Endometrial microvascular endothelial cells (primary cell): ENCODE data around the gene MGLL. TPM values are rescaled to one million over a fixed set of nuclear protein-coding genes. Genes with fewer than 3 reads are reported as not detected.

ENCODE experiments used
- in situ Hi-C: cut with HindIII; loops from 2 replicates; pipeline ENCODE4 v1.10.0; 2017; ENCODE audit warnings: low sequenced_read_pairs, low pct_unique_long_range_greater_than_20kb; ENCODE audit errors: inconsistent ontology term
- total RNA-seq: library from RNA; depleted of rRNA; stranded (reverse); fragments of >200 nt; gene quantifications from one replicate; pipeline ENCODE4 v1.2.3, GENCODE V29; 2015; ENCODE audit errors: inconsistent ontology term

Gene MGLL
- total RNA-seq, 1 donor from 2014 or later: 138 TPM

GRCh38 chr3:127720985-127721935 is 101.1 kb downstream of the MGLL start:
- in situ Hi-C loops: no loop called here

GRCh38 chr3:127720161-127720823 is 102.0 kb downstream of the MGLL start:
- in situ Hi-C loops: no loop called here

GRCh38 chr3:127719369-127719768 is 102.9 kb downstream of the MGLL start:
- in situ Hi-C loops: no loop called here

GRCh38 chr3:127718916-127719290 is 103.4 kb downstream of the MGLL start:
- in situ Hi-C loops: no loop called here

GRCh38 chr3:127718245-127718915 is 103.9 kb downstream of the MGLL start:
- in situ Hi-C loops: no loop called here

- in situ Hi-C loops: no loop called here
Observed at GRCh38 chr3:127717357-127718244, 104.7 kb downstream of the MGLL start.

- in situ Hi-C loops: no loop called here
Observed at GRCh38 chr3:127716384-127716783, 105.9 kb downstream of the MGLL start.

- in situ Hi-C loops: no loop called here
Observed at GRCh38 chr3:127715532-127715931, 106.8 kb downstream of the MGLL start.

GRCh38 chr3:127714866-127715265 is 107.4 kb downstream of the MGLL start:
- in situ Hi-C loops: no loop called here

GRCh38 chr3:127714125-127714571 is 108.2 kb downstream of the MGLL start:
- in situ Hi-C loops: no loop called here

- in situ Hi-C loops: no loop called here
Observed at GRCh38 chr3:127712881-127713771, 109.2 kb downstream of the MGLL start.

GRCh38 chr3:127712461-127712860 is 109.9 kb downstream of the MGLL start:
- in situ Hi-C loops: no loop called here

- in situ Hi-C loops: no loop called here
Observed at GRCh38 chr3:127711896-127712295, 110.4 kb downstream of the MGLL start.

GRCh38 chr3:127711021-127711695 is 111.2 kb downstream of the MGLL start:
- in situ Hi-C loops: no loop called here

- in situ Hi-C loops: no loop called here
Observed at GRCh38 chr3:127710155-127710941, 112.0 kb downstream of the MGLL start.

GRCh38 chr3:127709320-127710060 is 112.8 kb downstream of the MGLL start:
- in situ Hi-C loops: no loop called here
